ENCODE results near the gene ACTR10. TPM values are rescaled to one million over a fixed set of nuclear protein-coding genes. Genes with fewer than 3 reads are reported as not detected.
A peak's percentile ranks its signal among the peaks of the same experiment; 100 is the strongest.

ACTR10 gene
- total RNA-seq, 6 experiments from 2014 or later: 79.0 to 89.0 (median 85.5) TPM

GRCh38 chr14:58265401-58265800, 65.5 kb downstream of the ACTR10 start:
- no peak overlapping the region for H3K27ac Mint-ChIP-seq

GRCh38 chr14:58270628-58271027, 70.7 kb downstream of the ACTR10 start:
- Mint-ChIP-seq H3K9me3 (no peaks in the 10 kb centered on the region), H3K4me1 (ENCODE audit: low read depth) (peaks cover 24% of the 10 kb centered on the region), H3K27ac (peak overlapping the region; percentile 46; the same call in 1 of the 2 replicates), H3K27me3 (ENCODE audit: insufficient read depth) (no peaks in the 10 kb centered on the region), H3K36me3 (ENCODE audit: low read depth) (peaks cover 31% of the 10 kb centered on the region), H3K4me3 (no peak overlapping the region)
- DNase-seq: peak; percentile 10
- TF ChIP-seq CTCF (IDR thresholded peaks at IDR 0.05): no peak

More at GRCh38 chr14:58265401-58265800, 65.5 kb downstream of the ACTR10 start:
- Mint-ChIP-seq H3K9me3 (no peaks in the 10 kb centered on the region), H3K36me3 (ENCODE audit: low read depth) (peaks cover 26% of the 10 kb centered on the region), H3K4me3 (no peak overlapping the region), H3K27me3 (ENCODE audit: insufficient read depth) (no peaks in the 10 kb centered on the region; the same call in 1 of the 2 replicates), H3K4me1 (ENCODE audit: low read depth) (peaks cover 5% of the 10 kb centered on the region)
- DNase-seq: no peak
- no peak for TF ChIP-seq CTCF (IDR thresholded peaks at IDR 0.05)

- no peaks in the 10 kb centered on the region for H3K9me3 Mint-ChIP-seq
- H3K27me3 Mint-ChIP-seq (ENCODE audit: insufficient read depth): peaks cover 3% of the 10 kb centered on the region; the same call in 1 of the 2 replicates
- peak overlapping the region; percentile 46; the same call in 1 of the 2 replicates for H3K27ac Mint-ChIP-seq
- peaks cover 37% of the 10 kb centered on the region for H3K4me1 Mint-ChIP-seq (ENCODE audit: low read depth)
- no peak overlapping the region for H3K4me3 Mint-ChIP-seq
- peak; percentile 37 for DNase-seq
- peak; percentile 53 for TF ChIP-seq CTCF (IDR thresholded peaks at IDR 0.05)
- peaks cover 19% of the 10 kb centered on the region for H3K36me3 Mint-ChIP-seq (ENCODE audit: low read depth)
These were observed 72.8 kb downstream of the ACTR10 start for GRCh38 chr14:58272588-58273372.

- no peak for DNase-seq
- Mint-ChIP-seq H3K27ac (peak overlapping the region; percentile 54; the same call in 1 of the 2 replicates), H3K4me1 (ENCODE audit: low read depth) (peaks cover 42% of the 10 kb centered on the region), H3K9me3 (no peaks in the 10 kb centered on the region), H3K36me3 (ENCODE audit: low read depth) (peaks cover 25% of the 10 kb centered on the region), H3K4me3 (no peak overlapping the region), H3K27me3 (ENCODE audit: insufficient read depth) (peaks cover 3% of the 10 kb centered on the region; the same call in 1 of the 2 replicates)
- TF ChIP-seq CTCF (IDR thresholded peaks at IDR 0.05): no peak
These were observed 74.9 kb downstream of the ACTR10 start for GRCh38 chr14:58274881-58275280.

GRCh38 chr14:58275527-58276190, 75.7 kb downstream of the ACTR10 start:
- H3K4me3 Mint-ChIP-seq: no peak overlapping the region
- DNase-seq: no peak
- peaks cover 17% of the 10 kb centered on the region for H3K36me3 Mint-ChIP-seq (ENCODE audit: low read depth)
- peak overlapping the region; percentile 6 for H3K27ac Mint-ChIP-seq
- TF ChIP-seq CTCF (IDR thresholded peaks at IDR 0.05): no peak
- peaks cover 39% of the 10 kb centered on the region for H3K4me1 Mint-ChIP-seq (ENCODE audit: low read depth)
- H3K27me3 Mint-ChIP-seq (ENCODE audit: insufficient read depth): peaks cover 3% of the 10 kb centered on the region; the same call in 1 of the 2 replicates
- H3K9me3 Mint-ChIP-seq: no peaks in the 10 kb centered on the region
